ENCODE data around the gene FTH1. TPM values are rescaled to one million over a fixed set of nuclear protein-coding genes. Genes with fewer than 3 reads are reported as not detected.

FTH1 gene
- total and polyA plus RNA-seq, 2 of the 13 experiments (the other 11 are each of a cell fraction or from before 2014, with no cell fraction given): 607 to 760 TPM

DNA sequence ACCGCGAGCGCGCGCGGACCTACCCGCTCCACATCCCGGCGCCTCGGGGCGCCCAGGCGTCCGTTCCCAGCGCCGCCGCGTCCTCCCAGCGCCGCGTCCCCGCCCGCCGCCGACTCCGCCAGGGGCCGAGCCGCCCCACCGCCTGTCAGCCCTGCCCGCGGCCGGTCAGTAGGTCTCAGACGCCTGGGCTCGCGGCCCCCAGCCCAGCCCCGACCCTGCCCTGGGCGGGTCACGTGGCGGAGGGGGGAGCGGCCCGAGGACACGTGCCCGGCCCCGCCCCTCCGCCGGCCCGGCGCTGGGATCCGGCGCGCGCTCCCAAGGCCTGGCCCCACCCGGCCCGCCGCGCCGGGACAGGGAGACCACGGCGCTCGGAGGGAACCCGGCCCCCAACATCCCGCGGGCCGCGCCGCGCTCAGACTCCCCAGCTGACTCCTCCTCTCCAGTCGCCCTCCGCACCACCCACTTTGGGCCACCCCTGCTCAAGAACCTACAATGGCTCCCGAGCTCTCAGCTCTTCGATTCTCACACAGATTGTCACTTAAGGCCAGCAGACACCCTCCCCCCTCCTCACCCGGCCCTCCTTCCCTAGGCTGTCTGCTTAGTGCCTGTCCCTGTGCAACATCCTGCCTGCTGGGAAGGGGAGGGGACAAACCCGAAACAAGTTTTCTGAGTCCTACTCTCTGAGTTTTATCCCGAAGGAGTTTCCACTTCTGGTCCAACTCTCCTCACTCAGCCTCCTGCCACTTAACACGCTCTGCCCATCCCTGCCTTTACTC is 49.9 kb downstream of the FTH1 start, which contains the start of gene RAB3IL1 (continued):
- TF ChIP-seq HNF1A (IDR thresholded peaks at IDR 0.05; ENCODE audit: low read depth) (no peak), HNF1A (CRISPR knock-in tag; IDR thresholded peaks at IDR 0.05; ENCODE audit: borderline replicate concordance) (no peak), ZNF687 (CRISPR knock-in tag; IDR thresholded peaks at IDR 0.05) (peak; percentile 20; the same call in 1 of the 2 replicates), REXO4 (CRISPR knock-in tag; IDR thresholded peaks at IDR 0.05; ENCODE audit: borderline replicate concordance) (no peak), HES4 (CRISPR knock-in tag; IDR thresholded peaks at IDR 0.05; ENCODE audit: borderline replicate concordance) (no peak), TMF1 (CRISPR knock-in tag; IDR thresholded peaks at IDR 0.05; ENCODE audit: low read depth) (0 out of 2 replicates have a peak, but pooled peaks have one; percentile 22), ZNF839 (CRISPR knock-in tag; IDR thresholded peaks at IDR 0.05; ENCODE audit: borderline replicate concordance) (no peak), ZNF709 (CRISPR knock-in tag; IDR thresholded peaks at IDR 0.05) (no peak), ZKSCAN5 (CRISPR knock-in tag; IDR thresholded peaks at IDR 0.05) (no peak)
- TF ChIP-seq, protein P1, sequence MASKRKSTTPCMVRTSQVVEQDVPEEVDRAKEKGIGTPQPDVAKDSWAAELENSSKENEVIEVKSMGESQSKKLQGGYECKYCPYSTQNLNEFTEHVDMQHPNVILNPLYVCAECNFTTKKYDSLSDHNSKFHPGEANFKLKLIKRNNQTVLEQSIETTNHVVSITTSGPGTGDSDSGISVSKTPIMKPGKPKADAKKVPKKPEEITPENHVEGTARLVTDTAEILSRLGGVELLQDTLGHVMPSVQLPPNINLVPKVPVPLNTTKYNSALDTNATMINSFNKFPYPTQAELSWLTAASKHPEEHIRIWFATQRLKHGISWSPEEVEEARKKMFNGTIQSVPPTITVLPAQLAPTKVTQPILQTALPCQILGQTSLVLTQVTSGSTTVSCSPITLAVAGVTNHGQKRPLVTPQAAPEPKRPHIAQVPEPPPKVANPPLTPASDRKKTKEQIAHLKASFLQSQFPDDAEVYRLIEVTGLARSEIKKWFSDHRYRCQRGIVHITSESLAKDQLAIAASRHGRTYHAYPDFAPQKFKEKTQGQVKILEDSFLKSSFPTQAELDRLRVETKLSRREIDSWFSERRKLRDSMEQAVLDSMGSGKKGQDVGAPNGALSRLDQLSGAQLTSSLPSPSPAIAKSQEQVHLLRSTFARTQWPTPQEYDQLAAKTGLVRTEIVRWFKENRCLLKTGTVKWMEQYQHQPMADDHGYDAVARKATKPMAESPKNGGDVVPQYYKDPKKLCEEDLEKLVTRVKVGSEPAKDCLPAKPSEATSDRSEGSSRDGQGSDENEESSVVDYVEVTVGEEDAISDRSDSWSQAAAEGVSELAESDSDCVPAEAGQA (IDR thresholded peaks at IDR 0.05; ENCODE audit: low read depth): no peak
- TF ChIP-seq, protein P1 (CRISPR knock-in tag; IDR thresholded peaks at IDR 0.05; ENCODE audit: borderline replicate concordance): no peak
- TF ChIP-seq, protein P2, sequence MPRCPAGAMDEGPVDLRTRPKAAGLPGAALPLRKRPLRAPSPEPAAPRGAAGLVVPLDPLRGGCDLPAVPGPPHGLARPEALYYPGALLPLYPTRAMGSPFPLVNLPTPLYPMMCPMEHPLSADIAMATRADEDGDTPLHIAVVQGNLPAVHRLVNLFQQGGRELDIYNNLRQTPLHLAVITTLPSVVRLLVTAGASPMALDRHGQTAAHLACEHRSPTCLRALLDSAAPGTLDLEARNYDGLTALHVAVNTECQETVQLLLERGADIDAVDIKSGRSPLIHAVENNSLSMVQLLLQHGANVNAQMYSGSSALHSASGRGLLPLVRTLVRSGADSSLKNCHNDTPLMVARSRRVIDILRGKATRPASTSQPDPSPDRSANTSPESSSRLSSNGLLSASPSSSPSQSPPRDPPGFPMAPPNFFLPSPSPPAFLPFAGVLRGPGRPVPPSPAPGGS (CRISPR knock-in tag; IDR thresholded peaks at IDR 0.05): 0 out of 2 replicates have a peak, but pooled peaks have one; percentile 27

All from HepG2 (cell line).